Measurements from ENCODE around the gene DCPS. TPM values are rescaled to one million over a fixed set of nuclear protein-coding genes. Genes with fewer than 3 reads are reported as not detected.

Gene DCPS
- total RNA-seq, 4 donors from 2014 or later: 6.7 to 23.9 (median 7.9) TPM

DNA sequence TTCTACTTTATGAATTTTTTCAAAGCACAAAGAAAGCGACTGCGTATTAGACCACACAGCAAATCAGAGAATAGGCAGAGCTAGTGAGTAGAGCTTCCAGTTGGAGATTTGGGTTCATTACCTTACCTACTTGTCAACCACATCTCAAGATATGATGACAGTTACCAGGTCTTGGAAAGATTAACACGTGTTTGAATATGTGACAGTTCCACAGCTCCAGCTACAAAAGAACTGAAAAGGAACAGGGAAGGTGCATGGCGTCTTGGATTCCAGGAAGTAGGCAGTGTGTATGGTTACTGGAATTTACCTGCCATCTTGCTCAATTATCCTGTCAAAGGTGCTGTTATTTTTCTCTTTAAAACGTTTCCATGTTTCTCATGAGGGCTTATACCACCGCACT lies 15.6 kb upstream of the DCPS start:
- TF ChIP-seq, protein P1, sequence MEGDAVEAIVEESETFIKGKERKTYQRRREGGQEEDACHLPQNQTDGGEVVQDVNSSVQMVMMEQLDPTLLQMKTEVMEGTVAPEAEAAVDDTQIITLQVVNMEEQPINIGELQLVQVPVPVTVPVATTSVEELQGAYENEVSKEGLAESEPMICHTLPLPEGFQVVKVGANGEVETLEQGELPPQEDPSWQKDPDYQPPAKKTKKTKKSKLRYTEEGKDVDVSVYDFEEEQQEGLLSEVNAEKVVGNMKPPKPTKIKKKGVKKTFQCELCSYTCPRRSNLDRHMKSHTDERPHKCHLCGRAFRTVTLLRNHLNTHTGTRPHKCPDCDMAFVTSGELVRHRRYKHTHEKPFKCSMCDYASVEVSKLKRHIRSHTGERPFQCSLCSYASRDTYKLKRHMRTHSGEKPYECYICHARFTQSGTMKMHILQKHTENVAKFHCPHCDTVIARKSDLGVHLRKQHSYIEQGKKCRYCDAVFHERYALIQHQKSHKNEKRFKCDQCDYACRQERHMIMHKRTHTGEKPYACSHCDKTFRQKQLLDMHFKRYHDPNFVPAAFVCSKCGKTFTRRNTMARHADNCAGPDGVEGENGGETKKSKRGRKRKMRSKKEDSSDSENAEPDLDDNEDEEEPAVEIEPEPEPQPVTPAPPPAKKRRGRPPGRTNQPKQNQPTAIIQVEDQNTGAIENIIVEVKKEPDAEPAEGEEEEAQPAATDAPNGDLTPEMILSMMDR (IDR thresholded peaks at IDR 0.05): no peak
- TF ChIP-seq POLR2A (IDR thresholded peaks at IDR 0.05): no peak
- no peak for DNase-seq
- H3K4me3 ChIP-seq: no peak overlapping the region
- H3K9me3 ChIP-seq: no peaks in the 10 kb centered on the region
- H3K27ac ChIP-seq: no peak overlapping the region
- no peaks in the 10 kb centered on the region for H3K27me3 ChIP-seq
- H3K36me3 ChIP-seq: peaks cover 0 to 50% (median 0%) of the 10 kb centered on the region in 3 donors
- peaks cover 0 to 16% (median 4%) of the 10 kb centered on the region in 4 donors for H3K4me1 ChIP-seq

DNA sequence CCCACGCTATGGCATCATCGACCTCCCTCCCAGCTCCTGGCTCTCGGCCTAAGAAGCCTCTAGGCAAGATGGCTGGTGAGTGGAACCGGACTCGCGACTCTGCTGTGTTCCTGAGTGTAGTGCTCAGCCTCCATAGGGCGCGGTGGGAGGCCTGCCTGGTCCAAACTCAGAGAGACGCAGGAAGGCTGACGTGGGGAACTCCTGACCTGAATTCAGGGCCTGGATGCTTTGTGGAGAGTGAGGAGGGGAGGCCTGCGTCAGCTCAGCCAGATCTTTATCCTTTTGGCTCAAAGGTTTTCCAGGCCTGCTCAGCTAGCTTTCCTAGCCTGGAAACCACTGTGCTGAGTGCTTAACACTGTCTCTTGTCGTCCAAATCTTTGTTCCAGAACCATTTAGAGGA lies 13.0 kb upstream of the DCPS start:
- Histone ChIP-seq H3K9me3 (no peaks in the 10 kb centered on the region), H3K27ac (no peak overlapping the region), H3K4me3 (no peak overlapping the region), H3K36me3 (peaks cover 0 to 68% (median 0%) of the 10 kb centered on the region in 3 donors), H3K27me3 (no peaks in the 10 kb centered on the region), H3K4me1 (no peaks in the 10 kb centered on the region)
- no peak for DNase-seq
- no peak for TF ChIP-seq POLR2A (IDR thresholded peaks at IDR 0.05)

DNA sequence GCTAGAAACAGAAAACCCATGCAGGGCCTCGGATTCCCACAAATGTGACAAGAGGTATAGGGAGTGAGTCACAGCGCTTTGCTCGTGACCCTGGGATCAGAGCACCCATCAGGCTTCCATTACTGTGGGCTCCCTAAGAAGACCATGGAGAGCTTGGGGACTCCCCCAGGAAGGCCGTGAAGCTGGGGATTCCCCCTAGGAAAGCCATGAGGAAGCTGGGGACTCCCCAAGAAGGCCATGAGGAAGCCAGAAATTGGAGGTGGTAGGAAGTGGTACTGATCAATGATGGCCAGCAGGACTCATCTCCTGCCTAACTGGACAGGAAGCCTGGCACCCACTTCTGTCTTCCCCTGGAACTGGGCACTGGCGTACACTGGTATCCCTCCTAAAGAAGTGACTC lies 10.1 kb upstream of the DCPS start:
- Histone ChIP-seq H3K36me3 (peaks cover 0 to 57% (median 0%) of the 10 kb centered on the region in 3 donors), H3K9me3 (no peaks in the 10 kb centered on the region), H3K4me3 (no peak overlapping the region), H3K27ac (no peak overlapping the region), H3K27me3 (no peaks in the 10 kb centered on the region), H3K4me1 (no peaks in the 10 kb centered on the region)
- TF ChIP-seq, protein P1 (IDR thresholded peaks at IDR 0.05): no peak
- TF ChIP-seq POLR2A (IDR thresholded peaks at IDR 0.05): no peak
- DNase-seq: no peak

DNA sequence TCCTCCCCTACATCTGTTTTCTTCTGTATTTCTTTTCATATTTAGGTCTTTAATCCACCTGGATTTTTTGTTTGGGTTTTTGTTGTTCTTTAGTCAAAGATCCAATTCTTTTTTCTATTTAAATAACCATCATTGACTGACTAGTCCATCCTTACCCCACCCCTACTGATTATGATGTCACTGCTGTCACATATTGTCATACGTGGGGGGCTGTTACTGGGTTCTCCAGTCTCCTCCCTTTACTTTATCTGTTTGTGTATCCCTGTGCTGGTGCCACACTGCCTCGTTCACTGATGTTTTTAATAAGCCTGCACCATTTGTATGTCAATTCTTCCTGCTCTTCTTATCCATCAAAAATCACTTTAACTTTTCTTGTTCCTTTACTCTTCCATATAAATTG lies 6.9 kb upstream of the DCPS start:
- Histone ChIP-seq H3K27ac (no peak overlapping the region), H3K36me3 (peaks cover 0 to 30% (median 0%) of the 10 kb centered on the region in 3 donors), H3K4me3 (no peak overlapping the region), H3K27me3 (no peaks in the 10 kb centered on the region), H3K4me1 (no peaks in the 10 kb centered on the region), H3K9me3 (no peaks in the 10 kb centered on the region)
- TF ChIP-seq, protein P1 (IDR thresholded peaks at IDR 0.05): no peak
- TF ChIP-seq POLR2A (IDR thresholded peaks at IDR 0.05): no peak
- DNase-seq: no peak

DNA sequence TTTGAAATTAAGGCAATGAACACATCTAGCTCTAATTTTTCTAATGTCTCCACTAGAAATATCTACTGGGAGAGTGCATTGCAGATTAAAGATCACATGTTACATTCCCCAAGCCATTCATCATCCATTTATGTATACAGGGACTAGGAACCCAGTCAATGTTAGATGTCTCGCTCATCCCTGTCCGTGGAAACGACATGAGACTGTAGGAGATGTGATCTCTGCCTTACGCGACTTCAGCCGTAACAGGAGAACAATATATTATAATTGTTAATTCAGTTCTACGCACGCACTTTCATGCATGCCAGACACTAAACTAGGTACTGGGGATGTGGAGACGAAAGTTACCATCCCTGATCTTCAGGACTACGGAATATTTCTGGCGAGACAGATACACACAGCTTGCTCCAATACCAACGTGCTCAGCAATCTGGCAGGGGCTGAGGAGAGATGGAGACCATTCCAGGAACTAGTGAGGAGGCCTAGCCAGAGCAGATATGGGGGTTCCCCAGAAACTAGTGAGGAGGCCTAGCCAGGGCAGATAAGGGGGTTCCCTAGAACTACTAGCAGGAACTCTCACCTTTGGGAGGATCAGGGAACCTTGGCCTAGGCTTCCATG lies 706 bp downstream of the DCPS start:
- no peaks in the 10 kb centered on the region for H3K36me3 ChIP-seq
- peak overlapping the region; percentile 57 to 81 (median 69) for H3K4me3 ChIP-seq
- TF ChIP-seq, protein P1 (IDR thresholded peaks at IDR 0.05): no peak
- no peak for TF ChIP-seq POLR2A (IDR thresholded peaks at IDR 0.05)
- H3K4me1 ChIP-seq: peaks cover 0 to 10% (median 0%) of the 10 kb centered on the region in 4 donors
- peak in 1 of 3 donors; percentile 5 for DNase-seq
- no peaks in the 10 kb centered on the region for H3K27me3 ChIP-seq
- H3K27ac ChIP-seq: peak overlapping the region; percentile 82 to 90 (median 88)
- H3K9me3 ChIP-seq: no peaks in the 10 kb centered on the region

DNA sequence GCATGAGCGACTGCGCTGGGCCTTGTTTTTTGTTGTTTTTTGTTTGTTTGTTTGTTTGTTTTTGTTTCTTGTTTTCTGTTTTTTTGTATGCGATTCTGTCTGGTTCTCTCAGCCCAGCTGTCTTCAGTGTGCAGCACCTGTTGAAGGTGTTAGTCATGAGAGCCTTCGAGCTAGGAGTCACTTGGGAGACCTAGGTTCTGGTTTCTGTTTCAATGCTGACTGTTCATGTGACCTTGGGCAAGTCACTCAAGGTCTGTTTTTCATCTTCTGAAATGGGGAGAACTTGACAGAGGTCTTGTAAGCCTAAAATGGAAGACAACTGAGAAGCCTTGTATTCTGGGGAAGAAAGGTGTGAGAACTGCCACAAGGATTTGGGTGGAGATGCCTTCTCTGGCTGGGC lies 1.8 kb downstream of the DCPS start:
- Histone ChIP-seq H3K4me1 (peaks cover 0 to 12% (median 0%) of the 10 kb centered on the region in 4 donors), H3K36me3 (no peaks in the 10 kb centered on the region), H3K9me3 (no peaks in the 10 kb centered on the region), H3K4me3 (no peak overlapping the region), H3K27me3 (no peaks in the 10 kb centered on the region), H3K27ac (no peak overlapping the region)
- peak in 1 of 3 donors; percentile 3 for DNase-seq
- TF ChIP-seq, protein P1 (IDR thresholded peaks at IDR 0.05): no peak
- no peak for TF ChIP-seq POLR2A (IDR thresholded peaks at IDR 0.05)

Data from Peyer's patch (tissue), 4 donors.